ENCODE results near the gene CEP83.

DNA sequence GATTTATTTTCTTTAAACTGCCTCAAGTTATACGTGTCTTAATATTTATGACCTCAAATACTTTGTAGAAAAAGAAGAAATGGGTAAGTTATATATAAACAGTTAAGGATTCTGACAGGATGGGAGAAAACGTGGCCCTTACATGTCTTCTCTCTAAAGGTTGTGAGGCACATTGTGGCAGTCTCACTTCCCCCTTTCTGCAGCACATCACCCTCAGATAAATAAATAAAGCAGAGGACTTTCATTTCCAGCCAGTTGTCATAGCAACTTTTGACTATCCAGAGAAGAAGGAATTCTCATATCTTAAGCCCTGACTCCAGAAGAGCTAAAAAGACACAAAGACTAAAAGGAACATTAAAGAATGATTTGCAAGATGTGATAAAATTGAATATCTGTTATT is 28.8 kb upstream of the CEP83 start:
- no peak for TF ChIP-seq EZH2 (IDR thresholded peaks at IDR 0.05; ENCODE audit: insufficient read depth, poor library complexity, severe bottlenecking)
- no peak for TF ChIP-seq EZH2phosphoT487 (IDR thresholded peaks at IDR 0.05; ENCODE audit: insufficient read depth, low read depth)
